ENCODE data around the gene HECTD1. TPM values are rescaled to one million over a fixed set of nuclear protein-coding genes. Genes with fewer than 3 reads are reported as not detected.
"Not testable (repeated sequence)": the region's sequence is repeated elsewhere in the genome, so short reads cannot be mapped to it uniquely, and the experiment has no call there.

HECTD1 gene
- total RNA-seq, 1 experiment from 2014 or later: 153 TPM

DNA sequence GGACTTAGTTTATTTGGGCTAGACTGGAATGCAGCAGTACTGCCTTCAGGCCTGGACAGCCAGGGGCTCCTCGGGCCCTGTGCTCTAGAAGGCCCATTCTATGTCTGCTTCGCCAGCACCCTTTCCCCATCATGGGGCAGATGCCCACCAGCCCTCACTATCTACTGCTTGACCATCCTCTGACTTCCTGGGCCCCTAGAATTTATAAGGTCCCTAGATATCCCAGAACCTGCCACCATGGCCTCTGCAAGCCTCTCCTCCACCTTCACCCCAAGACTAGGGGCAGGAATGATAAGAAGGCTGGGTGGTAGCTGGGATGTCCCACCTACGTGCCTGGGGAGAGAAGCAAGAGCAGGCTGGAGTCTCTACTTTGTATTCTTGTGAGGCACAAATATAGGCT, 122.6 kb downstream of the HECTD1 start:
- no peak for DNase-seq
- H3K4me3 ChIP-seq: no peak overlapping the region
- no peaks in the 10 kb centered on the region for H3K27me3 ChIP-seq
- H3K9me3 ChIP-seq (replicated peaks): no peaks in the 10 kb centered on the region
- H3K36me3 ChIP-seq: peaks cover 3% of the 10 kb centered on the region; the same call in 1 of the 2 replicates
- no peak overlapping the region for H3K27ac ChIP-seq
- no peaks in the 10 kb centered on the region; the same call in 1 of the 2 replicates for H3K4me1 ChIP-seq

DNA sequence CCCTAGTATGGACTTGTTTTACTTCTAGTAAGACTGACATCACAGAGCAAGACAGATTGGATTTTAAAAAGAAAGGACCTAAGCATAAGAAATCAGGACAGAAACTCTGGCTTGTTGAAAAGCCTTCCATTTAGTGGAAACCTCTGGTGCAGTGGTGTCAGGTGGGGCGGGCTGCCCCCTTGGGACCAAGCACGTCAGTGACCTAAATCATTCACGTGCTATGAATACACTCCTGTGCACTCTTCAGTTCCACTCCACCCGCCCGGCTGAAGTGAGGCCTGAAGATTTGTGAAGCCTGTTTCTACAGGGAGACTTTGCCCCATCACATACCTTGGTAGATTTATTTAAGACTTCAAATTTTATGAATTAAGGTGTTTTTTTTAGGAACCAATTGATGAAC, 123.2 kb downstream of the HECTD1 start:
- no peak overlapping the region for H3K27ac ChIP-seq
- H3K9me3 ChIP-seq (replicated peaks): no peaks in the 10 kb centered on the region
- no peaks in the 10 kb centered on the region; the same call in 1 of the 2 replicates for H3K4me1 ChIP-seq
- DNase-seq: no peak
- no peak overlapping the region for H3K4me3 ChIP-seq
- H3K36me3 ChIP-seq: peaks cover 3% of the 10 kb centered on the region; the same call in 1 of the 2 replicates
- H3K27me3 ChIP-seq: no peaks in the 10 kb centered on the region

DNA sequence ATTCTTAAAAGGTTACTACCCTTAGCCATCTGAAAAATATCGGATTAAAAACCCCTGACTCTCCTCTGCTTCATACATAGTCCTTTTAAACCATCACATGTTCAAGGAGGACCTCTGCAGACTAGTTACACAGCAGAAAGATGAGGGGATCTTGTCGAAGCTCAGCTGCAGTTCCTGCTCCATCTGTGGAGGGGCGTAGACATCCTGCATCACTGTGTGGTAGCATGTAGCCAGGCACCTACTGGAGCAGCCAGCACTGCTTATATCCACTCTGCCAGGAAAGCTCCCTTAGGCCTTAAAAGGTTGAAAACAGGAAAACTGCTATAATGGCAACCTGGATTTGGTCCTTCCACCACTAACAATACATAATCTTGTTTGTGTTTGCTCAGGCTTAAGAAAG, 123.8 kb downstream of the HECTD1 start:
- Histone ChIP-seq H3K4me3 (no peak overlapping the region), H3K27me3 (no peaks in the 10 kb centered on the region), H3K4me1 (no peaks in the 10 kb centered on the region; the same call in 1 of the 2 replicates), H3K9me3 (replicated peaks) (no peaks in the 10 kb centered on the region), H3K36me3 (peaks cover 3% of the 10 kb centered on the region; the same call in 1 of the 2 replicates), H3K27ac (no peak overlapping the region)
- no peak for DNase-seq

DNA sequence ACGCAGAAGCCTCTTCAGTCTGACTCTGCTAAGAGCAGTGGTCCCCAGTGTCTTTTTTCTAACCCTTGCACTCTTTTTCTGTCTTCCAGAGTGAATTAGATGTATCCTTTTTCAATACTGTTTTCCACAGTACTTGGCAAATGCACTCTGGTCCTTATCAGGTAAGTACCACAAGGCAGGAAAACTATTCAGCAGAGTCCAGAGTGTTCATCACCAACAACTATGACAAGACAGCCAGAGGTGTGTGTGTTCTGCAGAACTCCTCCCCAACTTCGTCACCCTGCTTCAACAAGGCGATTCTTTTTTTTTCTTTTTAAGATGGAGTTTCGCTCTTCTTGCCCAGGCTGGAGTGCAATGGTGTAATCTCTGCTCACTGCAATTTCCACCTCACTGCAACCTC, 127.1 kb downstream of the HECTD1 start:
- no peak overlapping the region for H3K4me3 ChIP-seq
- H3K9me3 ChIP-seq (replicated peaks): no peaks in the 10 kb centered on the region
- no peak for DNase-seq
- H3K27me3 ChIP-seq: no peaks in the 10 kb centered on the region
- peaks cover 3% of the 10 kb centered on the region; the same call in 1 of the 2 replicates for H3K36me3 ChIP-seq
- no peaks in the 10 kb centered on the region; the same call in 1 of the 2 replicates for H3K4me1 ChIP-seq
- H3K27ac ChIP-seq: no peak overlapping the region

DNA sequence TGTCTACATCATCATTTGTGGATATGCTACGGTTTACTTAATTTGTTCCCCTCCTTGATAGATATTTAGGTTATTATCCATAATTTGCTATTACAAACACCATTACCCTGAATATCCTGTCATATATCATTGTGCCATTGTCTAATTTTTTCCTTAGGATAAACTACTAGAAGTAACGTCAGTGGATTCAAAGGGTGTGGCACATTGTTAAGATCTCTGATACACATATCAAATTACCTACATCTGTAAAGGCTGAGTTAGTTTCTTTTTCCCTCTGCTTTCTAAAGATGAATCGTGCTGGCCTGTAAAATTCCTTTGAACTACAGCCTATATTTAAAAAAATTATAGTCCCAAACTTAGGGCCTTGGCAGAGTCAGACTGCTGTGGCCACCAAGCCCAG, 127.5 kb downstream of the HECTD1 start:
- Histone ChIP-seq H3K9me3 (replicated peaks) (no peaks in the 10 kb centered on the region), H3K27me3 (no peaks in the 10 kb centered on the region), H3K27ac (no peak overlapping the region), H3K4me3 (no peak overlapping the region), H3K36me3 (peaks cover 6% of the 10 kb centered on the region; the same call in 1 of the 2 replicates), H3K4me1 (no peaks in the 10 kb centered on the region; the same call in 1 of the 2 replicates)
- DNase-seq: no peak

DNA sequence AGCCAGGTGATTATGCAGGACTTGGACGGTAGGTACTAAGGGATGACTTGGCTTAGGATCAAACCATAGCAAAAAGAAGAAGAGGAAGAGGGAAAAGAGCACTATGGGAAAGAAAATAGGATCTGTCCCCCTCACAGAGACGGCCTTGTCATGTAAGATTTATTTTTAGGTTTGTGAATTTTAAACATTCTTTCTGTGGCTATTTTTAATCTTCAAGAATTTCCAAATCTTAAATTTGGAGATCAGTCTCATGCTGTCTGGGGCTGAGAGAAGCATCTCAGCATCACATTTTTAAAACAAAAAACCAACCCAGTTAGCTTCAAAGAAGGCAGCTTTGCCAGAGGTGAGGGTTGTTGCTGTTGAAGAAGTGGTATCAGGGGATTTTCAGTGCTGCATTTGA, 128.8 kb downstream of the HECTD1 start:
- Histone ChIP-seq H3K4me3 (no peak overlapping the region), H3K4me1 (no peaks in the 10 kb centered on the region; the same call in 1 of the 2 replicates), H3K9me3 (replicated peaks) (no peaks in the 10 kb centered on the region), H3K36me3 (peaks cover 8% of the 10 kb centered on the region; the same call in 1 of the 2 replicates), H3K27ac (no peak overlapping the region), H3K27me3 (no peaks in the 10 kb centered on the region)
- DNase-seq: no peak

DNA sequence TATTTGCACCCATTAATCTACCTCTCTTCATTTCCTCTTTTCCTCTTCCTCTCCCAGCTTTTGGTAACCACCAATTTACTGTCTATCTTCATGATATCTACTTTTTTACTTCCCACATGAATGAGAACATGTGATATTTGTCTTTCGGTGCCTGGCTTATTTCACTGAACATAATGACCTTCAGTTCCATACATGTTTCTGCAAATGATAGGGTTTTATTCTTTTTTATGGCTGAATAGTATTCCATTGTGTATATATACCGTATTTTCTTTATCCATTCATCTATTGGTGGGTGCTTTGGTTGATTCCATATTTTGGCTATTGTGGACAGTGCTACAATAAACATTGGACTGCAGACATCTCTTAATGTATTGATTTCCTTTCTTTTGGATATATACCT, 132.4 kb downstream of the HECTD1 start:
- peaks cover 5% of the 10 kb centered on the region; the same call in 1 of the 2 replicates for H3K36me3 ChIP-seq
- H3K9me3 ChIP-seq (replicated peaks): no peaks in the 10 kb centered on the region
- no peak for DNase-seq
- no peaks in the 10 kb centered on the region for H3K27me3 ChIP-seq
- no peak overlapping the region for H3K27ac ChIP-seq
- no peaks in the 10 kb centered on the region; the same call in 1 of the 2 replicates for H3K4me1 ChIP-seq
- H3K4me3 ChIP-seq: no peak overlapping the region

DNA sequence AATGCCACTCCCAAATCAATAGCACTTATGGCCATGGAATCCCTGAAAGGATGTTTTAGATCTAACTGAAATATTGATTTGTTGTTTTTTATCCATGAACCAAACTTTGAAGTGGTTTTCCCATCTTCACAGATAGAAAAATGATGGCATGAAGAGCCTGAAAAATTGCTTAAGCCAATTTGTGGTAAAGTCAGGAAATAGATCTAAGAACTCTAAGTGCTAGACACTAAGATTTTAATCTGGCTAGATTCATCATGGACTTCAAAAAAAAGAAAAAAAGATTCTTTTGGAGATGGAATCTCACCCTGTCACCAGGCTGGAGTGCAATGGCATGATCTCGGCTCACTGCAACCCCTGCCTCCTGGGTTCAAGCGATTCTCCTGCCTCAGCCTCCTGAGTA, 136.4 kb downstream of the HECTD1 start:
- Histone ChIP-seq H3K27me3 (no peaks in the 10 kb centered on the region), H3K36me3 (peaks cover 5% of the 10 kb centered on the region; the same call in 1 of the 2 replicates), H3K9me3 (replicated peaks) (no peaks in the 10 kb centered on the region), H3K4me3 (no peak overlapping the region), H3K4me1 (no peaks in the 10 kb centered on the region), H3K27ac (no peak overlapping the region)
- no peak for DNase-seq

DNA sequence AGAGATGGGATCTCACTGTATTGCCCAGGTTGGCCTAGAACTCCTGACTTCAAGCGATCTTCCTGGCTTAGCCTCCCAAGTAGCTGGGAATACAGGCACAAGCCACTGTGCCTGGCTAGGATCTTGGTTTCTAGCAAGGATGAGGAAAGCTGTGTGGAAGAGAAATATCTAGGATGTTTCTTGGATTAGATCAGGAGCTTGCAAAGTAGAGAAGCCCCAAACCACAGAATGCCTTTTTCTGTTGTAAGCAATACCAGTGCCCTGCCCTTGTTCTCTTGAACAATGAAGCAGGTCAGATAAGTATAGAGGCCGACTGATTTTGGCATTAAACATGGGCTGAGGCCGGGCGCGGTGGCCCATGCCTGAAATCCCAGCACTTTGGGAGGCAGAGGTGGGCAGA, 137.2 kb downstream of the HECTD1 start:
- DNase-seq: peak in 1 of 2 experiments; percentile 21
- Histone ChIP-seq H3K27ac (no peak overlapping the region), H3K4me1 (no peaks in the 10 kb centered on the region), H3K27me3 (no peaks in the 10 kb centered on the region), H3K36me3 (peaks cover 5% of the 10 kb centered on the region; the same call in 1 of the 2 replicates), H3K9me3 (replicated peaks) (no peaks in the 10 kb centered on the region), H3K4me3 (no peak overlapping the region)

DNA sequence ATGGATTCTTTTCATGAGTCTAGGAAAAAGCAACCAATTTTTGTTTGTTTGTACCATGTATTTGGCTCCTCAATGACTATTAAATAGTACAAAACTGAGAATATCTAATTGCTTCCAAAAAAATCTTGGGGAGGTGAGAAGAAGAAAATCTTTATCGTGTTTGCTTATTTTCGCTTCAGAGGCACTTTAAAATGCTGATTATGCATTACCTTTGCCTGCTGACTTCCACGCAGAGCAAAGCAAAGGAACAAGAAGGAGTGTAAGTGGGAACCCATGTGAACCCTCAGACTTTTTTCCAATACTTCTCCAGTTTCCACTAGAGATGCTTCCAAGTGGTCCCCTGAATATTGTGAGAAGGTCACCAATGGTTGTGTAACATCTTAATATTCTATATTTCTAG, 138.2 kb downstream of the HECTD1 start:
- DNase-seq: no peak
- H3K9me3 ChIP-seq (replicated peaks): no peaks in the 10 kb centered on the region
- no peaks in the 10 kb centered on the region for H3K27me3 ChIP-seq
- no peak overlapping the region for H3K4me3 ChIP-seq
- no peaks in the 10 kb centered on the region for H3K4me1 ChIP-seq
- no peak overlapping the region for H3K27ac ChIP-seq
- no peaks in the 10 kb centered on the region for H3K36me3 ChIP-seq

DNA sequence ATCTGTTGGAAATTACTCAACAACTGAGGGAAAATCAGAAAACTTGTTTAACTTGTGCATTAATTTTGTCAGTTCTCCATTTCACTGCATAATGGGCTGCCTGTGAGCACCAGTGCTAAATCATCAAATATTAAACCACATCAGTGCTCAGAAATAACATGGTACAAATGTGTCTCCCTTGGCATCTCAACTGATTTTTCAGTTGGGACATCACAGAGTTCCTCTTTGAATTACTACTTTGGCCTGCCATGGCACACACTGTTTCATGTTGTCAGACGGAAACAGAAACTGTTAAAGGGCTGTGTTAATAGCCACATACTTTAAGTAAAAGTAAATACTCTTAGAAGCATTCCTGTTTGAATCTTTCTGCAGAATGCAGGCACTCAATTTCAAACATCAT, 139.4 kb downstream of the HECTD1 start:
- Histone ChIP-seq H3K4me3 (no peak overlapping the region), H3K27me3 (no peaks in the 10 kb centered on the region), H3K27ac (no peak overlapping the region), H3K36me3 (no peaks in the 10 kb centered on the region), H3K4me1 (no peaks in the 10 kb centered on the region), H3K9me3 (replicated peaks) (no peaks in the 10 kb centered on the region)
- no peak for DNase-seq

DNA sequence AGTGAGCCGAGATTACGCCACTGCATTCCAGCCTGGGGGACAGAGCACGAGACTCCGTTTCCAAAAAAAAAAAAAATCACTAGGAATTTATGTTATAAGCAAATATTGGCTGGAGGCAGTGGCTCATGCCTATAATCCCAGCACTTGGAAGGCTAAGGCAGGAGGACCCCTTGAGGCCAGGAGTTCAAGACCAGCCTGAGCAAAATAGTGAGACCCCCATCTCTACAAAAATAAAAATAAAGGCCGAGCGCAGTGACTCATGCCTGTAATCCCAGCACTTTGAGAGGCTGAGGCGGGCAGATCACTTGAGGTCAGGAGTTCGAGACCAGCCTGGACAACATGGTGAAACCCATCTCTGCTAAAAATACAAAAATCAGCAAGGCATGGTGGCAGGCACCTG, 144.7 kb downstream of the HECTD1 start:
- H3K27ac ChIP-seq; H3K27me3 ChIP-seq; H3K9me3 ChIP-seq (replicated peaks); H3K4me3 ChIP-seq; DNase-seq; H3K36me3 ChIP-seq: not testable (repeated sequence)
- H3K4me1 ChIP-seq: peaks cover 21% of the 10 kb centered on the region

DNA sequence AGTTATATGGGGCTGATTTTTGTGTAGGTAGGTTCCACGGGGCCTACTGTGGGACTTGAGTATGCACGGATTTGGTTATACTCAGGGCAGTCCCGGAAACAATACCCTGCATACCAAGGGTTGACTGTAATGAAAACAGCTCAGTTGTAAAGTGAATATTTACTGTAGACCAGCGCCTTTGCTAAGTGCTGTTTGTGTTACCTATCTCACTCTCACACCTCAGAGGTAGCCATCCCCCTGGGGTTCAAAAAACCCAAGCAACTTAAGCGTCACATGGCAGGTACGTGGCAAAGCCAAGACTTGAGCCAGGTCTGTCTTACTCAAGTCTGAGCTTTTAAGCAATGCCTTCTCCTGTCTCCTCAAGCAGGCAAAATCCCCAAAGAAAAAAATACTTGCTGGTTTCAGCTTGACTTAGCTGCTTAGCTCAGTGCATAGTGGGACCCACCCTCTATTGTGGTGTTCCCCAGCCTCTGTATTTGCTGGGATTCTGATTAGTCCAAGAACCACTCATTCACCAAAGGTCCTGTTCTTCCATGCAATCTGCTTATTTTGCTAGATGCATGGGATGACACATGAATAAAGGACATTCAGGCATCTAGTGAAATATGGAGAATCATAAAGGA, 147.2 kb downstream of the HECTD1 start:
- Histone ChIP-seq H3K9me3 (replicated peaks) (no peaks in the 10 kb centered on the region), H3K36me3 (no peaks in the 10 kb centered on the region), H3K27me3 (no peaks in the 10 kb centered on the region), H3K27ac (no peak overlapping the region), H3K4me1 (peaks cover 28% of the 10 kb centered on the region), H3K4me3 (no peak overlapping the region)
- DNase-seq: no peak

DNA sequence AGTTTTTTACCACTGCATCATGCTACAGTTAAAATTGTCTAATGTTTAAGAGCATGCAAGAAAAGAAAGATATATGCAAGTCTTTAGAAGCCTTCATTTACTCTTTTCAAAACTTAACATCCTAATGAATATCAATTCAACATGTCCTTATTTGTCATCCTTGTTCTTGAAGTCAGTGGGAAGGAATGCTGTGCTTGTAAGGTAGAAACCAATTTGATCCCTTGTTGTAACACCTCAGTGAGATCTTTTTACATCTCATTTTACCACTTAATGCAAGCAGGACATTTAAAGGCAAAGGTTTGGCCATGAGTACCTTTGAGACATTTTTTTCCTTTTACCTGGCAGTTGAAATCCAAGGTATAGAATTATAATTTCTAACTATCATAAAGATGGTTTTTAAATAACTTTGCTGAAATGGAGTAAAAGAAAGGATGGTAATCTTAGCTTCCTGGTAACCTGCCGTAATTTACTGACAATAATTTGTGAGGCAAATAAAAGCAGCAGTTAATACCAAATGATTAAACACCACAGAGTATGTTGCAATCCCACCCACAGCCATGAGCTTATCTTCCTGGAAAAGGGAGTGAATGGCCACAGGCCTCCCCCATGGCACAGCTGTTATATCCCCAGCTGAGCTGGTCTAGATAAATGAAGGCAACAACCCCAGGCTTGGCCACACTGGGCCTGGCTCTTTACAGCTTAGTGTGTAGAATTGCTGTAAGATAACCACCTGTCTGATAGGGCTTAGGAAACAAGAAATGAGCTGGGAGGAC, 148.3 kb downstream of the HECTD1 start:
- no peaks in the 10 kb centered on the region for H3K9me3 ChIP-seq (replicated peaks)
- H3K27ac ChIP-seq: peak overlapping the region; percentile 11; the same call in 1 of the 2 replicates
- DNase-seq: peak; percentile 90 to 96
- H3K4me3 ChIP-seq: no peak overlapping the region
- H3K27me3 ChIP-seq: no peaks in the 10 kb centered on the region
- no peaks in the 10 kb centered on the region for H3K36me3 ChIP-seq
- peaks cover 28% of the 10 kb centered on the region for H3K4me1 ChIP-seq

DNA sequence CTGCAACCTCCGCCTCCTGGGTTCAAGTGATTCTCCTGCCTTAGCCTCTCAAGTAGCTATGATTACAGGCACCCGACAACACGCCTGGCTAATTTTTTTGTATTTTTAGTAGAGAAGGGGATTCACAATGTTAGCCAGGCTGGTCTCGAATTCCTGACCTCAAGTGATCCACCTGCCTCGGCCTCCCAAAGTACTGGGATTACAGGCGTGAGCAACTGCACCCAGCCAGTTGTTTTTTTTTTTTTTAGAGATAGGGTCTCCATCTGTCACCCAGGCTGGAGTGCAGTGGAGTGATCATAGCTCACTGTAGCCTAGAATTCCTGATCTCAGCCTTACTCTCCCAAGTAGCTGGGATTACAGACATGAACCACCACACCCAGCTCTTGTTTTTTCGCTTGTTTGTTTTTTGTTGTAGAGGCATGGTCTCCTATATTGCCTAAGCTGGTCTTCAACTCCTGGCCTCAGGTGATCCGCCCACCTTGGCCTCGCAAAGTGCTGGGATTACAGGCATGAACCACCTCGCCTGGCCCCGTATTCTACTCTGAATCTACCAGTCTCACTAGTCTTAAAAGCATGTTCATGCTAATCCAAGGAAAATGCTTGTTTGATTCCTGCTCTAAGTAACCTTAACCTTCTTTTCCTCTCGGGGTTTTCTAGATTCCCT, 149.8 kb downstream of the HECTD1 start:
- Histone ChIP-seq H3K4me1 (peaks cover 28% of the 10 kb centered on the region), H3K4me3 (no peak overlapping the region), H3K36me3 (no peaks in the 10 kb centered on the region), H3K27me3 (no peaks in the 10 kb centered on the region), H3K27ac (0 out of 2 replicates have a peak overlapping the region, but pooled peaks have one; percentile 13), H3K9me3 (replicated peaks) (no peaks in the 10 kb centered on the region)
- DNase-seq: peak; percentile 60 to 68

All from SJCRH30 (cell line).